Measurements from ENCODE around the gene GRIK2.
A peak's percentile ranks its signal among the peaks of the same experiment; 100 is the strongest.
"Not testable (repeated sequence)": the region's sequence is repeated elsewhere in the genome, so short reads cannot be mapped to it uniquely, and the experiment has no call there.

The GRIK2 gene

DNA sequence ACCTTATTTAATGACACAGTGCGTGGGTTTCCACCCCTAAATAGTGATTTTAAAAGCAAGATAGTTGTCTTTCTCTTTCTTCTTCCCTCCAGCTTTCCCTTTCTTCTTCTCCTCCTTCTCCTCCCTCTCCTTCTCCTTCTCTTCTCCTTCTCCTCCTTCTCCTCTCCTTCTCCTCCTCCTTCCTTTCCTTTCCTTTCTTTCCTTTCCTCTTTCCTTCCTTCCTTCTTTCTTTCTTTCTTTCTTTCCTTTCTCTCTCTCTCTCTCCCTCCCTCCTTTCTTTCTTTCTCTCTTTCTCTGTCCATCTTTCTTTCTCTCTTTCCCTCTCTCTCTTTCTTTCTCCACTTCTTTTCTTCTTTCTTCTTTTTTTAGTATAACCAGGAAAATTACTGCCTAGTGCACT is 670.6 kb downstream of the GRIK2 start:
- no peak for DNase-seq

DNA sequence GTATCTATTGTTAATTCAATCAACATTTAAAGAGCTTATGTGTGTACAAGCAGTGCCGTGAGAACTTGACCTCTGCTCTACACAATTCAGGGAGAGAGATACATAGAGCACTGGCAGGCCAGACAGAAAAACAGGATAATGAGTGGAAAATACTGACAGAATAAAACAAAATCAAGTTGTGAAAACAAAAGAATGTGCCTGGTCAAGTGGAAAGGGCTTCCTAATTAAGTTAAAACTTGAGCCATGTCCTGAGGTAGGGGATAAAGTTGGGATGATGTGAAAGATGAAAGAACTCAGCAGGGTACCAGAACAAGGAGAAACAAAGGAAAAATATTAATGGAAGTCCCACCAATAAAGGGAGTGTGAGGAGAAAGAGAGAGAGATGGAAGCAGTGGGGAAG is 672.8 kb downstream of the GRIK2 start:
- DNase-seq = no peak

DNA sequence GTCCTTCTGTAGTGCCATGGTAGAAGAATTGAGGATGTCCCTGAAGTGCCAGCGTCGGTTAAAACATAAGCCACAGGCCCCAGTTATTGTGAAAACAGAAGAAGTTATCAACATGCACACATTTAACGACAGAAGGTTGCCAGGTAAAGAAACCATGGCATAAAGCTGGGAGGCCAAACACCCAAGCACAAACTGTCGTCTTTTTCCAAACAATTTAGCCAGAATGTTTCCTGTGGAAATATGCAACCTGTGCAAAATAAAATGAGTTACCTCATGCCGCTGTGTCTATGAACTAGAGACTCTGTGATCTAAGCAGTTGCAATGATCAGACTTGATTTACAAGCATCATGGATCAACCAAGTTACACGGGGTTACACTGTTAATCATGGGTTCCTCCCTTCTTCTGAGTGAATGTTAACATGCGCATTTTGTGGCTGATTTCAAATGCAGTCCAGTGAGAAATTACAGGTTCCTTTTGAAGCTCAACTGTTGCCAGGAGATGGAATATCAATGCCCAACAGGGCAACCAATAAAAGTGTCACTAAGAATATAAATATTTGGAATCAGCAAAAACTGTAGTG is 674.9 kb downstream of the GRIK2 start:
- no peak for DNase-seq

DNA sequence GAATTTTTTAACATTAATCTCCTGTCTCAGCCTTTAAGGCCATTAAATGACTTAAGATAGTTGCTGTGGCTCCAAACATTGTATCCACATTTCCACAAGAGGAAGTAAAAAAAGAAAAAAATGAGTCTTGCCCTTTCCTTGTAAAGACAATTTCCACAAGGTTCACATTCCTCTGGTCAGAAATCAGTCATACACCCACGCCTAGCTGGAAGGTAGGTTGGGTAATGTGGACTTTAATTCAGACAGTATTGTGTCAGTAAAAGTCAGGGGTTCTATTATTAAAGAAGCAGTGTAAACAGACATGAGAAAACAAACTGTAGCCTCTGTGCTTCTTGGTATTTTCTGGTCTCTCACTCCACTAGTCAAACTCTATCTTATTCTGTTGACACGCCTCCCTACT is 682.0 kb downstream of the GRIK2 start:
- DNase-seq = no peak

DNA sequence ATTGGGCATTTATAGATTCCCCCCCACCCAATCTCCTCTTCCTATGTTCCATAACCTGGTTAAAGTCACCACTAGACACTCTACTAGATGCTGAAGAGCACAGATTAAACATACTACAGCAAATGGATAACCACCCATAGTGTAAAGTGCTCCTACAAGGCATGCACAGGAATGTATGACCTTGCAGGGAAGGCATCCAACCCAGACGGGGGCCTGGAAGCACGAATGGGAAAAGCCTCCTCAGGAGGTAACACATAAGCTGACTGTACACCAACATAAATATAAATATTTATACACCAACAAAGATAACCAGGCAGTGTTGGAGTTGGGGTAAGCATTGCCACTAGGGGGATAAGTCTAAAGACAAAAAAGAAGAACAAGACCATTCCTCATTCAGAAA is 691.7 kb downstream of the GRIK2 start:
- no peak for DNase-seq

DNA sequence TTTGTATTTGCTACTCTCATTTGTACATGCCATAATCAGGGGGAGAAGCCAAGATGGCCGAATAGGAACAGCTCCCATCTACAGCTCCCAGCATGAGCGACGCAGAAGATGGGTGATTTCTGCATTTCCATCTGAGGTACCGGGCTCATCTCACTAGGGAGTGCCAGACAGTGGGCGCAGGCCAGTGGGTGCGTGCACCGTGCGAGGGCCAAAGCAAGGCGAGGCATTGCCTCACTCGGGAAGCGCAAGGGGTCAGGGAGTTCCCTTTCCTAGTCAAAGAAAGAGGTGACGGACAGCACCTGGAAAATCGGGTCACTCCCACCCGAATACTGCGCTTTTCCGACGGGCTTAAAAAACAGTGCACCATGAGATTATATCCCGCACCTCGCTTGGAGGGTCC is 694.7 kb downstream of the GRIK2 start:
- DNase-seq = not testable (repeated sequence)

DNA sequence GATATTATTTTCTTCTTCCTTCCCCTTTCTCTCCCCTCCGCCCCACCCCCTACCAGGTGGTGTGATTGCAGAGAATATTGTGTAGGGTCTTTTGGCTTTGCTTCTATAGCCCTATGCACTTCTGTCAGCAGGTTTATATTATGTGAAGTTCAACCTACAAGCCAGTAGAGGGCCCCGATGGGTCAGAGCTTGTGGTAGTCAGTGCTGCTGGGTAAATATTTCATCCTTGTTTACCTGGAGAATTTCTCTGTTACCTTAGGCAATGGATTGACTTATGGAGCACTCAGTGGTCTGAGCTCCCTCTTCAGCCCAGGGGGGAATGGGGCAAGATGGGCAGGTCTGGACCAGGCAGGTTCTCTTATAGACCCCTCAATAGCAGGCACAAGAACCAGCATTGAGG is 720.9 kb downstream of the GRIK2 start:
- peak; percentile 2 for DNase-seq

DNA sequence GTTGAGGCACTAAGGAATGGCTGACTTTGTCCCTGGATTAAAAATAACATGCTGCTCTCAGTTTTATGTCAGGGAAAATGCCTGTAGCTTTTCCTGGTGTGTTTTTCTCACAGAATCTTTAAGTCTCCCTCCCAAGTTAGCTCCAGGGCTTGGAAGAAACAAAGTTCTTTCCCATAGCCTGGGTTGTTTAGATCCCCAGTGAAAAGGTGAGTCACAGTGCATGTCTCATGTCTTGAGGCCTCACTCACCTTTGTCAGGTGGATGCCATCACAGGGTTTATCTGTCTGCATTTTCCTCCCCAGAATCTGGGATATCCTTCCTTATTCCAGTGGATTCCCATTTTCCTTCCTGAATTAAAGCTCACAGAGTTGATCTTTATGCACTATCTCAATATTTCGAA is 722.4 kb downstream of the GRIK2 start:
- no peak for DNase-seq

DNA sequence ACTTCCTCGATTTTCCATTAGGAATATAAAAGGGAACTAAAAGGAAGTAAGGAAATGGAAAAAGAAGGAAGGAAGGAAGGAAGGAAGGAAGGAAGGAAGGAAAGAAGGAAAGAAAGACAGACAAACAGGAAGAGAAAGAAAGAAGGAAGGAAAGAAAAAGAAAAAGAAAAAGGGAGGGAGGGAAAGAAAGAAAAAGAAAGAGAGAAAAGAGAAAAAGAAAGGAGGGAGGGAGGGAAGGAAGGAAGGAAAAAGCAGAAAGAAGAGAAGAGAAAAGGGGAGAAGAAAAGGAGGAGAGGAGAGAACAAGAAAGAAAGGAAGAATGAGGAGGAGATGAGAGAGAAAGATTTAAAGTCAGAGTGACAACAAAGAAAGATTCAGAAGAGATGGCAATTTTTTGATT is 724.5 kb downstream of the GRIK2 start:
- no peak for DNase-seq
